ENCODE results near the gene GSTT2B.
"Not testable (repeated sequence)": the region's sequence is repeated elsewhere in the genome, so short reads cannot be mapped to it uniquely, and the experiment has no call there.

GSTT2B gene

GRCh38 chr22:24002272-24002671 is 41.3 kb upstream of the GSTT2B start:
- Histone ChIP-seq H3K18ac (ENCODE audit: low read length) (no peak overlapping the region), H3K4ac (ENCODE audit: low read length) (no peak overlapping the region), H4K91ac (ENCODE audit: low read depth, low read length, poor library complexity) (no peak overlapping the region), H3K79me1 (ENCODE audit: low read depth, low read length) (no peaks in the 10 kb centered on the region), H3K4me1 (ENCODE audit: control insufficient read depth in 2 of 2, insufficient read depth in 1 of 2, low read depth in 1 of 2, low read length in 2 of 2) (peaks cover 4 to 5% of the 10 kb centered on the region in 2 donors), H3K27ac (replicated peaks; ENCODE audit: low read length) (no peak overlapping the region), H2BK15ac (ENCODE audit: low read length) (no peak overlapping the region), H4K8ac (ENCODE audit: low read depth, low read length) (no peak overlapping the region), H2BK120ac (ENCODE audit: low read depth, low read length) (no peak overlapping the region), H3K14ac (ENCODE audit: low read length) (no peak overlapping the region), H3K4me2 (ENCODE audit: insufficient read depth, low read length, poor library complexity, severe bottlenecking) (no peak overlapping the region), H2AK5ac (ENCODE audit: low read depth, low read length) (no peak overlapping the region), H3K9ac (ENCODE audit: low read depth, low read length, poor library complexity) (no peak overlapping the region), H2BK5ac (ENCODE audit: low read length) (no peak overlapping the region), H2AFZ (ENCODE audit: low read length) (no peak overlapping the region), H3K27me3 (ENCODE audit: control insufficient read depth in 3 of 3, insufficient read depth in 3 of 3, low read depth in 1 of 3, low read length in 3 of 3) (peaks cover 0 to 27% (median 0%) of the 10 kb centered on the region in 3 experiments), H3K23ac (ENCODE audit: low read depth, low read length, poor library complexity) (no peak overlapping the region), H2BK12ac (ENCODE audit: low read length) (no peak overlapping the region), H3K9me3 (replicated peaks in 1 of 2; ENCODE audit: control insufficient read depth in 2 of 2, insufficient read depth in 1 of 2, low read depth in 1 of 2, low read length in 2 of 2) (no peaks in the 10 kb centered on the region), H3K36me3 (replicated peaks in 1 of 2; ENCODE audit: control insufficient read depth in 2 of 2, insufficient read depth in 2 of 2, low read length in 2 of 2) (no peaks in the 10 kb centered on the region), H3K4me3 (ENCODE audit: low read length in 2 of 2) (no peak overlapping the region)
- DNase-seq (ENCODE audit: low spot score) = no peak
- WGBS, 2 donors (ENCODE audit: extremely low coverage in 2 of 2, insufficient read length in 2 of 2, insufficient replicate concordance in 1 of 2) = no CpG with 5 or more reads among the region's 10 CpGs

GRCh38 chr22:24001314-24001713 is 40.3 kb upstream of the GSTT2B start:
- no peak overlapping the region for H3K23ac ChIP-seq (ENCODE audit: low read depth, low read length, poor library complexity)
- H3K4me2 ChIP-seq (ENCODE audit: insufficient read depth, low read length, poor library complexity, severe bottlenecking) = no peak overlapping the region
- H3K9ac ChIP-seq (ENCODE audit: low read depth, low read length, poor library complexity) = no peak overlapping the region
- peak overlapping the region; percentile 74 for H2AFZ ChIP-seq (ENCODE audit: low read length)
- H3K9me3 ChIP-seq (replicated peaks in 1 of 2; ENCODE audit: control insufficient read depth in 2 of 2, insufficient read depth in 1 of 2, low read depth in 1 of 2, low read length in 2 of 2) = no peaks in the 10 kb centered on the region
- H2BK15ac ChIP-seq (ENCODE audit: low read length) = no peak overlapping the region
- H3K4me3 ChIP-seq (ENCODE audit: low read length in 2 of 2) = no peak overlapping the region
- DNase-seq (ENCODE audit: low spot score) = no peak
- H3K79me1 ChIP-seq (ENCODE audit: low read depth, low read length) = no peaks in the 10 kb centered on the region
- H2AK5ac ChIP-seq (ENCODE audit: low read depth, low read length) = no peak overlapping the region
- H2BK12ac ChIP-seq (ENCODE audit: low read length) = no peak overlapping the region
- H3K18ac ChIP-seq (ENCODE audit: low read length) = peak overlapping the region; percentile 83
- no peak overlapping the region for H2BK120ac ChIP-seq (ENCODE audit: low read depth, low read length)
- no peak overlapping the region for H3K4ac ChIP-seq (ENCODE audit: low read length)
- H3K36me3 ChIP-seq (replicated peaks in 1 of 2; ENCODE audit: control insufficient read depth in 2 of 2, insufficient read depth in 2 of 2, low read length in 2 of 2) = no peaks in the 10 kb centered on the region
- peaks cover 4 to 5% of the 10 kb centered on the region in 2 donors for H3K4me1 ChIP-seq (ENCODE audit: control insufficient read depth in 2 of 2, insufficient read depth in 1 of 2, low read depth in 1 of 2, low read length in 2 of 2)
- peak overlapping the region; percentile 48 for H2BK5ac ChIP-seq (ENCODE audit: low read length)
- peak overlapping the region; percentile 13 for H3K27ac ChIP-seq (replicated peaks; ENCODE audit: low read length)
- H3K27me3 ChIP-seq (ENCODE audit: control insufficient read depth in 3 of 3, insufficient read depth in 3 of 3, low read depth in 1 of 3, low read length in 3 of 3) = peaks cover 0 to 23% (median 0%) of the 10 kb centered on the region in 3 experiments
- no CpG with 5 or more reads among the region's 9 CpGs for WGBS, 2 donors (ENCODE audit: extremely low coverage in 2 of 2, insufficient read length in 2 of 2, insufficient replicate concordance in 1 of 2)
- H3K14ac ChIP-seq (ENCODE audit: low read length) = no peak overlapping the region
- H4K91ac ChIP-seq (ENCODE audit: low read depth, low read length, poor library complexity) = peak overlapping the region; percentile 76
- H4K8ac ChIP-seq (ENCODE audit: low read depth, low read length) = peak overlapping the region; percentile 4

GRCh38 chr22:23999779-24000178 is 38.8 kb upstream of the GSTT2B start:
- not testable (repeated sequence) for H3K79me1 ChIP-seq (ENCODE audit: low read depth, low read length); H2BK12ac ChIP-seq (ENCODE audit: low read length); H3K4ac ChIP-seq (ENCODE audit: low read length); H2BK15ac ChIP-seq (ENCODE audit: low read length); H3K4me1 ChIP-seq (ENCODE audit: control insufficient read depth in 2 of 2, insufficient read depth in 1 of 2, low read depth in 1 of 2, low read length in 2 of 2); H3K23ac ChIP-seq (ENCODE audit: low read depth, low read length, poor library complexity); H3K14ac ChIP-seq (ENCODE audit: low read length); H3K9me3 ChIP-seq (replicated peaks in 1 of 2; ENCODE audit: control insufficient read depth in 2 of 2, insufficient read depth in 1 of 2, low read depth in 1 of 2, low read length in 2 of 2); H3K36me3 ChIP-seq (replicated peaks in 1 of 2; ENCODE audit: control insufficient read depth in 2 of 2, insufficient read depth in 2 of 2, low read length in 2 of 2); H3K9ac ChIP-seq (ENCODE audit: low read depth, low read length, poor library complexity); H3K4me2 ChIP-seq (ENCODE audit: insufficient read depth, low read length, poor library complexity, severe bottlenecking); H3K4me3 ChIP-seq (ENCODE audit: low read length in 2 of 2); H3K27ac ChIP-seq (replicated peaks; ENCODE audit: low read length); H3K18ac ChIP-seq (ENCODE audit: low read length); H2BK120ac ChIP-seq (ENCODE audit: low read depth, low read length); DNase-seq (ENCODE audit: low spot score); H4K8ac ChIP-seq (ENCODE audit: low read depth, low read length); H2BK5ac ChIP-seq (ENCODE audit: low read length); H2AFZ ChIP-seq (ENCODE audit: low read length); H4K91ac ChIP-seq (ENCODE audit: low read depth, low read length, poor library complexity); H2AK5ac ChIP-seq (ENCODE audit: low read depth, low read length)
- peaks cover 0 to 14% (median 0%) of the 10 kb centered on the region in 3 experiments for H3K27me3 ChIP-seq (ENCODE audit: control insufficient read depth in 3 of 3, insufficient read depth in 3 of 3, low read depth in 1 of 3, low read length in 3 of 3)
- no CpG with 5 or more reads among the region's 7 CpGs for WGBS, 2 donors (ENCODE audit: extremely low coverage in 2 of 2, insufficient read length in 2 of 2, insufficient replicate concordance in 1 of 2)

GRCh38 chr22:23997092-23997491 is 36.1 kb upstream of the GSTT2B start:
- no peak overlapping the region for H3K4me3 ChIP-seq (ENCODE audit: low read length in 2 of 2)
- no peak overlapping the region for H3K27ac ChIP-seq (replicated peaks; ENCODE audit: low read length)
- no peak overlapping the region for H2BK120ac ChIP-seq (ENCODE audit: low read depth, low read length)
- H2BK12ac ChIP-seq (ENCODE audit: low read length) = no peak overlapping the region
- H3K4me1 ChIP-seq (ENCODE audit: control insufficient read depth in 2 of 2, insufficient read depth in 1 of 2, low read depth in 1 of 2, low read length in 2 of 2) = peaks cover 0 to 4% of the 10 kb centered on the region in 2 donors
- no peak overlapping the region for H3K4me2 ChIP-seq (ENCODE audit: insufficient read depth, low read length, poor library complexity, severe bottlenecking)
- H3K9ac ChIP-seq (ENCODE audit: low read depth, low read length, poor library complexity) = no peak overlapping the region
- H3K4ac ChIP-seq (ENCODE audit: low read length) = no peak overlapping the region
- no peak overlapping the region for H2BK15ac ChIP-seq (ENCODE audit: low read length)
- H4K8ac ChIP-seq (ENCODE audit: low read depth, low read length) = no peak overlapping the region
- H4K91ac ChIP-seq (ENCODE audit: low read depth, low read length, poor library complexity) = no peak overlapping the region
- no peaks in the 10 kb centered on the region for H3K27me3 ChIP-seq (ENCODE audit: control insufficient read depth in 3 of 3, insufficient read depth in 3 of 3, low read depth in 1 of 3, low read length in 3 of 3)
- no peaks in the 10 kb centered on the region for H3K36me3 ChIP-seq (replicated peaks in 1 of 2; ENCODE audit: control insufficient read depth in 2 of 2, insufficient read depth in 2 of 2, low read length in 2 of 2)
- no peak overlapping the region for H3K14ac ChIP-seq (ENCODE audit: low read length)
- H3K9me3 ChIP-seq (replicated peaks in 1 of 2; ENCODE audit: control insufficient read depth in 2 of 2, insufficient read depth in 1 of 2, low read depth in 1 of 2, low read length in 2 of 2) = no peaks in the 10 kb centered on the region
- no peak for DNase-seq (ENCODE audit: low spot score)
- no peak overlapping the region for H3K23ac ChIP-seq (ENCODE audit: low read depth, low read length, poor library complexity)
- WGBS, 2 donors (ENCODE audit: extremely low coverage in 2 of 2, insufficient read length in 2 of 2, insufficient replicate concordance in 1 of 2) = no CpG with 5 or more reads among the region's 3 CpGs
- H3K79me1 ChIP-seq (ENCODE audit: low read depth, low read length) = no peaks in the 10 kb centered on the region
- H2AFZ ChIP-seq (ENCODE audit: low read length) = no peak overlapping the region
- H3K18ac ChIP-seq (ENCODE audit: low read length) = no peak overlapping the region
- no peak overlapping the region for H2AK5ac ChIP-seq (ENCODE audit: low read depth, low read length)
- no peak overlapping the region for H2BK5ac ChIP-seq (ENCODE audit: low read length)

Measured in neuronal stem cell (in vitro differentiated cells).